Activated effector memory CD4-positive, alpha-beta T cell treated with anti-CD3 and anti-CD28 coated beads, Interleukin-2, amount 50 U/mL, for 16 hours (primary cell): ENCODE results near the gene SDHA.
A peak's percentile ranks its signal among the peaks of the same experiment; 100 is the strongest.

ENCODE experiments used
- DNase-seq: peaks from one replicate; pipeline ENCODE4 v3.0.0-alpha.2; 2020

SDHA gene

GRCh38 chr5:186091-187041, 31.8 kb upstream of the SDHA start:
- no peak for DNase-seq

- DNase-seq: no peak
Observed at GRCh38 chr5:187042-187431, 31.1 kb upstream of the SDHA start.

- peak; percentile 52 for DNase-seq
Observed at GRCh38 chr5:187617-188451, 30.3 kb upstream of the SDHA start.

GRCh38 chr5:188488-189481, 29.3 kb upstream of the SDHA start:
- DNase-seq: peak; percentile 94

- peak; percentile 44 for DNase-seq
Observed at GRCh38 chr5:189486-189885, 28.6 kb upstream of the SDHA start.

- peak; percentile 58 for DNase-seq
Observed at GRCh38 chr5:189976-190365, 28.1 kb upstream of the SDHA start.

GRCh38 chr5:190366-191035, 27.6 kb upstream of the SDHA start:
- peak; percentile 46 for DNase-seq

- no peak for DNase-seq
Observed at GRCh38 chr5:191036-191948, 26.8 kb upstream of the SDHA start, which contains the start of gene LRRC14B. LRRC14B (plus strand) TSS chr5:191495; CDS start chr5:191539, 44 bp downstream.

- DNase-seq: peak; percentile 34
Observed at GRCh38 chr5:191949-192690, 26.0 kb upstream of the SDHA start.

- no peak for DNase-seq
Observed at GRCh38 chr5:192691-192969, 25.5 kb upstream of the SDHA start.

- peak; percentile 60 for DNase-seq
Observed at GRCh38 chr5:192970-193831, 24.9 kb upstream of the SDHA start.

- peak; percentile 53 for DNase-seq
Observed at GRCh38 chr5:194102-194501, 24.0 kb upstream of the SDHA start.

GRCh38 chr5:194603-195209, 23.4 kb upstream of the SDHA start:
- DNase-seq: peak; percentile 56

- peak; percentile 64 for DNase-seq
Observed at GRCh38 chr5:195401-196160, 22.5 kb upstream of the SDHA start.

GRCh38 chr5:196350-196749, 21.8 kb upstream of the SDHA start:
- peak; percentile 59 for DNase-seq

- peak; percentile 41 for DNase-seq
Observed at GRCh38 chr5:197031-197430, 21.1 kb upstream of the SDHA start.

GRCh38 chr5:197892-198489, 20.1 kb upstream of the SDHA start:
- DNase-seq: peak; percentile 43
